Left lung (tissue), 14 donors: Measurements from ENCODE around the gene GPR183. TPM values are rescaled to one million over a fixed set of nuclear protein-coding genes. Genes with fewer than 3 reads are reported as not detected.

Experiments
- ATAC-seq: fragments of 200-7000 bp; cut with Tn5 transposase; one replicate; pipeline ENCODE4 v1.9.1; 2020; ENCODE audit warnings: moderate library complexity
- DNase-seq, 4 donors: peaks; one replicate each; pipeline ENCODE4 v3.0.0-alpha.2; 2013 to 2020
- H3K27ac ChIP-seq, 2 donors: fragments of 200-600 bp; sonication (generic) in 1 of 2; one replicate each; pipeline versions ENCODE4 v1.5.0 to v1.8.0; 2020 to 2021
- H3K27me3 ChIP-seq, 2 donors: fragments of 200-600 bp; sonication (generic) in 1 of 2; one replicate each; pipeline versions ENCODE4 v1.5.0 to v1.8.0; 2020 to 2021
- H3K36me3 ChIP-seq, 2 donors: fragments of 200-600 bp; sonication (generic) in 1 of 2; one replicate each; pipeline versions ENCODE4 v1.5.0 to v1.8.0; 2020 to 2021
- H3K4me1 ChIP-seq, 2 donors: fragments of 200-600 bp; one replicate each; pipeline ENCODE4 v1.8.0; 2021
- H3K4me3 ChIP-seq, 2 donors: fragments of 200-600 bp; sonication (generic) in 1 of 2; one replicate each; pipeline versions ENCODE4 v1.5.0 to v1.8.0; 2020 to 2021; ENCODE audit warnings: mild to moderate bottlenecking in 1 of 2
- H3K9me3 ChIP-seq, 2 donors: fragments of 200-600 bp; sonication (generic) in 1 of 2; one replicate each; pipeline versions ENCODE4 v1.5.0 to v1.8.0; 2020 to 2021
- intact Hi-C, 2 donors: fragments of 100-400 bp; cut with DNase I; formaldehyde crosslinking; loops; one replicate each; pipeline versions ENCODE4 v1.11.2 to v1.14.2; 2022
- long read RNA-seq, 12 donors: library from polyadenylated mRNA in 2 of 12; unstranded in 2 of 12; transcript quantifications; one replicate each; pipeline ENCODE4 v2.0.0 and lab custom pipeline, GENCODE V29; 2019 to 2026
- polyA plus RNA-seq, 6 donors: library from polyadenylated mRNA; unstranded; fragments of 120-200 nt; gene quantifications; one replicate each; pipeline ENCODE4 v1.2.1, GENCODE V29; 2013; ENCODE audit not compliant: insufficient read length in 6 of 6
- total RNA-seq, 2 donors: library from RNA; stranded (reverse); fragmentation: NEBNext Ultra II Directional; extraction: Animal tissue kit (Norgen Biotek cat#: 25700); gene quantifications; one replicate each; pipeline ENCODE4 v1.2.1, GENCODE V29; 2021
- TF ChIP-seq, protein P1 (sequence below), 2 donors: fragments of 200-600 bp; sonication (generic) in 1 of 2; IDR thresholded peaks; one replicate each; pipeline versions ENCODE4 v1.5.0 to v1.8.0; 2021; ENCODE audit warnings: antibody characterized with exemption in 2 of 2
- donor health status: DM: no; HTN: yes; CAD: no.
- donor health status: DM: no; HTN: no; CAD: no.

GPR183 gene
- total RNA-seq (10 to 100 TPM in 1 of 2 donors, 1 to 10 TPM in 1; 7.4 to 10.9 TPM), polyA plus RNA-seq (10 to 100 TPM in 2 of 6 donors, 1 to 10 TPM in 4; 8.3 to 11.3 (median 9.5) TPM)
- long read RNA-seq, donor 1, transcript GPR183-201 (2 exons, 1,700 nt) = major isoform, 9 of 9 reads
- long read RNA-seq, donor 1, partial matches to known transcripts = 0 of 9 reads
- long read RNA-seq, donor 1, other reads (novel, unspliced or antisense) = 0 of 9 reads
- long read RNA-seq, donor 2, transcript GPR183-201 (2 exons, 1,700 nt) = major isoform, 6 of 6 reads
- long read RNA-seq, donor 2, partial matches to known transcripts = 0 of 6 reads
- long read RNA-seq, donor 2, other reads (novel, unspliced or antisense) = 0 of 6 reads
- long read RNA-seq, donor 3, partial matches to known transcripts = 0 of 3 reads
- long read RNA-seq, donor 3, other reads (novel, unspliced or antisense) = 0 of 3 reads
- long read RNA-seq, donor 4, partial matches to known transcripts = 0 of 4 reads
- long read RNA-seq, donor 4, other reads (novel, unspliced or antisense) = 2 of 4 reads
- long read RNA-seq, donor 5, transcript GPR183-201 (2 exons, 1,700 nt) = major isoform, 6 of 6 reads
- long read RNA-seq, donor 5, partial matches to known transcripts = 0 of 6 reads
- long read RNA-seq, donor 5, other reads (novel, unspliced or antisense) = 0 of 6 reads
- long read RNA-seq, donor 6, transcript GPR183-201 (2 exons, 1,700 nt) = major isoform, 5 of 10 reads
- long read RNA-seq, donor 6, partial matches to known transcripts = 5 of 10 reads
- long read RNA-seq, donor 6, other reads (novel, unspliced or antisense) = 0 of 10 reads
- long read RNA-seq, donor 7, partial matches to known transcripts = 0 of 2 reads
- long read RNA-seq, donor 7, other reads (novel, unspliced or antisense) = 0 of 2 reads
- long read RNA-seq, donor 8, partial matches to known transcripts = 0 of 20 reads
- long read RNA-seq, donor 8, other reads (novel, unspliced or antisense) = 18 of 20 reads
- long read RNA-seq, donor 9 = 0 reads
- long read RNA-seq, donor 10, partial matches to known transcripts = 0 of 1 reads
- long read RNA-seq, donor 10, other reads (novel, unspliced or antisense) = 0 of 1 reads
- long read RNA-seq, donor 11, partial matches to known transcripts = 0 of 3 reads
- long read RNA-seq, donor 11, other reads (novel, unspliced or antisense) = 0 of 3 reads
- long read RNA-seq, donor 12, partial matches to known transcripts = 0 of 1 reads
- long read RNA-seq, donor 12, other reads (novel, unspliced or antisense) = 0 of 1 reads

DNA sequence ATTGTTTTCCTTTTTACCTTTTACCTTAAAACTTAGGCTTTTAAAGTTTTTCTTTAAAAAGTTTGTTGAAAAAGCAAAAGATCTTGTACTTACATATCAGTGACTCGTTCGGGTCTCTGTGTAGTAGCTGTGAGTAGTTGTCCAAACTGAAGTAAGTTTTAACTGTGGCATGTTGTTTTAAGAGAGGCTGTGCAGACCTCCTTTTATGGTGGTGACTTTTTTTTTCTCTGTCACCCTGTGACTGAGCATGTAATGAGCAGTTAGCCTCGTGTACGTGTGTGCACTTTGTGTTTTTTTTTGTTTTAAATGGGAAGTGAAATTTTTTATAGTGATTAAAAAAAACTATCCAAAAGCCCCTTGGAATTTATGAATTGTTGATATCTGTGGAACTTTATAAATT is at the start of gene GPR183:
GPR183 (minus strand) TSS at position 153 of the 400 bp plus-strand sequence. CDS start 11,254 bp downstream, outside the sequence.
- Histone ChIP-seq H3K27ac (peak within 1 kb of the TSS; percentile 48 to 69), H3K4me3 (peak within 1 kb of the TSS; percentile 1 to 31), H3K36me3 (no peaks in the 10 kb centered on the region), H3K27me3 (no peaks in the 10 kb centered on the region), H3K9me3 (no peaks in the 10 kb centered on the region), H3K4me1 (peaks cover 0 to 66% of the 10 kb centered on the region in 2 donors)
- DNase-seq (peak in 1 of 4 donors; percentile 37), ATAC-seq (peak; percentile 68)
- TF ChIP-seq, protein P1, sequence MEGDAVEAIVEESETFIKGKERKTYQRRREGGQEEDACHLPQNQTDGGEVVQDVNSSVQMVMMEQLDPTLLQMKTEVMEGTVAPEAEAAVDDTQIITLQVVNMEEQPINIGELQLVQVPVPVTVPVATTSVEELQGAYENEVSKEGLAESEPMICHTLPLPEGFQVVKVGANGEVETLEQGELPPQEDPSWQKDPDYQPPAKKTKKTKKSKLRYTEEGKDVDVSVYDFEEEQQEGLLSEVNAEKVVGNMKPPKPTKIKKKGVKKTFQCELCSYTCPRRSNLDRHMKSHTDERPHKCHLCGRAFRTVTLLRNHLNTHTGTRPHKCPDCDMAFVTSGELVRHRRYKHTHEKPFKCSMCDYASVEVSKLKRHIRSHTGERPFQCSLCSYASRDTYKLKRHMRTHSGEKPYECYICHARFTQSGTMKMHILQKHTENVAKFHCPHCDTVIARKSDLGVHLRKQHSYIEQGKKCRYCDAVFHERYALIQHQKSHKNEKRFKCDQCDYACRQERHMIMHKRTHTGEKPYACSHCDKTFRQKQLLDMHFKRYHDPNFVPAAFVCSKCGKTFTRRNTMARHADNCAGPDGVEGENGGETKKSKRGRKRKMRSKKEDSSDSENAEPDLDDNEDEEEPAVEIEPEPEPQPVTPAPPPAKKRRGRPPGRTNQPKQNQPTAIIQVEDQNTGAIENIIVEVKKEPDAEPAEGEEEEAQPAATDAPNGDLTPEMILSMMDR (IDR thresholded peaks at IDR 0.05) = no peak
- intact Hi-C loops = no loop called here

- H3K9me3 ChIP-seq = no peaks in the 10 kb centered on the region
- intact Hi-C loops = no loop called here
- H3K27ac ChIP-seq = peak overlapping the region; percentile 64 to 73
- TF ChIP-seq, protein P1 (IDR thresholded peaks at IDR 0.05) = no peak
- H3K4me3 ChIP-seq = peak overlapping the region in 1 of 2 donors; percentile 5
- peaks cover 9 to 44% of the 10 kb centered on the region in 2 donors for H3K4me1 ChIP-seq
- H3K36me3 ChIP-seq = peaks cover 0 to 44% of the 10 kb centered on the region in 2 donors
- peak; percentile 79 for ATAC-seq
- peak in 1 of 4 donors; percentile 55 for DNase-seq
- no peaks in the 10 kb centered on the region for H3K27me3 ChIP-seq
Measured at GRCh38 chr13:99356262-99357091, 49.3 kb upstream of the GPR183 start.

DNA sequence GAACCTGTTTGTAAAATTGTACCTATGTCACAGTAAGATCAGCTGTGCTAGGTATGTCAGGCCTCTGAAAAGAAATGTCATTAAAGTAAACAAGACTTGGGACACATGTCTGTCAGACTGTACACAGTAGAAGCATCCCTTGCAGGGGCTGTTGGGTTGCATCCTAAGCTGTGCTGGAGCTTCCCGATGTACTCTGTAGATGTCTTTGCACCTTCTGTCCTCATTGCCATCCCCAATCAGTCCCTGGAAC is 48.7 kb upstream of the GPR183 start:
- peak overlapping the region; percentile 64 to 73 for H3K27ac ChIP-seq
- TF ChIP-seq, protein P1 (IDR thresholded peaks at IDR 0.05) = no peak
- H3K36me3 ChIP-seq = peaks cover 0 to 43% of the 10 kb centered on the region in 2 donors
- H3K4me1 ChIP-seq = peaks cover 9 to 44% of the 10 kb centered on the region in 2 donors
- peak overlapping the region in 1 of 2 donors; percentile 5 for H3K4me3 ChIP-seq
- ATAC-seq (no peak), DNase-seq (no peak)
- intact Hi-C loops = no loop called here
- H3K9me3 ChIP-seq = no peaks in the 10 kb centered on the region
- no peaks in the 10 kb centered on the region for H3K27me3 ChIP-seq

DNA sequence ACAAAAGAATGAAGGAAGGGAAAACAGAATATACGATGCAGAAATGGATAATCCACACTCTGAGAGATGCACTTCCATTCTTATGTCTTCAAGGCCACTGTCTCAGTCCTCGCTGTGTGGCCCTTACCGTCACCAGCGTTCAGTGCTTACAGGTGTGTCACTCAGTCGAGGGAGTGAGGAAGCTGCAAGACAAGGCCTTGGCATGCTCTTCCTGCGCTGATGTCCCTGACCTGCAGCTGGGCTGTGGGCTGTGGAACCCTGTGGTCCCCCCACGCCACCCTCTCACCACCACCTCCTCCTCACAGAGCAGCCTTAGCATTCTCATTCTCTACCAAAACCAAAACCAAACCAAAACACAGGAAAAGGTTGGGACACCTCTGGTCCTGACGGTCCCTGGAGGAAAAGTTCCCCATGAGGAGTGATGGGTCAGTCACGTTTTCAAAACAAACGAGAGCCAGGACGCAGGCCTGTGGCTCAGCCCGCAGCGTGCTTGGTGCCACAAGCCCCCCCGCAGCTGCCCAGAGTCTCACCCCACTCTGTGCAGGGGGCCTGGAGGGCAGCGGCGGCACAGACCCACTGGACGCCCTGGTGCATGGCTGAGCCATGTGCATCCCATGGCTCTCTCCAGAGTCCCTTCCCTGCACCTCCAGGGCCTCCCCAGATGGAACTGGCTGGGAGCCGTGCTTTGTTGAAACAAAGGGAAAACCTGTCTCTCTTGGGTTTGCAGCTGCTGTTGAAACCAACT is 48.2 kb upstream of the GPR183 start:
- intact Hi-C loops = no loop called here
- DNase-seq (no peak), ATAC-seq (no peak)
- peaks cover 9 to 44% of the 10 kb centered on the region in 2 donors for H3K4me1 ChIP-seq
- peaks cover 0 to 40% of the 10 kb centered on the region in 2 donors for H3K36me3 ChIP-seq
- H3K4me3 ChIP-seq = no peak overlapping the region
- TF ChIP-seq, protein P1 (IDR thresholded peaks at IDR 0.05) = no peak
- no peaks in the 10 kb centered on the region for H3K9me3 ChIP-seq
- peak overlapping the region; percentile 64 to 73 for H3K27ac ChIP-seq
- no peaks in the 10 kb centered on the region for H3K27me3 ChIP-seq
